GM21825 (cell line): ENCODE measurements around the gene REPS2.
"Not testable (repeated sequence)": the region's sequence is repeated elsewhere in the genome, so short reads cannot be mapped to it uniquely, and the experiment has no call there.

Experiments
- ATAC-seq: cut with Tn5 transposase; IDR thresholded peaks from one replicate; pipeline ENCODE4 v1.9.1; 2021; ENCODE audit warnings: mild to moderate bottlenecking, moderate library complexity; ENCODE audit not compliant: unreplicated experiment

REPS2 gene

GRCh38 chrX:16962661-16963060 is 16.2 kb downstream of the REPS2 start:
- ATAC-seq: not testable (repeated sequence)

GRCh38 chrX:16963216-16963615 is 16.8 kb downstream of the REPS2 start:
- ATAC-seq: no peak

- not testable (repeated sequence) for ATAC-seq
Measured at GRCh38 chrX:16964976-16965375, 18.5 kb downstream of the REPS2 start.

GRCh38 chrX:16966752-16967448 is 20.4 kb downstream of the REPS2 start:
- ATAC-seq: no peak

- ATAC-seq: not testable (repeated sequence)
Measured at GRCh38 chrX:16968753-16969152, 22.3 kb downstream of the REPS2 start.

GRCh38 chrX:16970977-16971376 is 24.5 kb downstream of the REPS2 start:
- ATAC-seq: no peak

GRCh38 chrX:16971694-16972093 is 25.2 kb downstream of the REPS2 start:
- no peak for ATAC-seq

GRCh38 chrX:16975233-16975632 is 28.8 kb downstream of the REPS2 start:
- no peak for ATAC-seq

GRCh38 chrX:16977771-16978170 is 31.3 kb downstream of the REPS2 start:
- no peak for ATAC-seq

GRCh38 chrX:16978193-16978984 is 31.9 kb downstream of the REPS2 start:
- no peak for ATAC-seq

- no peak for ATAC-seq
Measured at GRCh38 chrX:16979226-16979625, 32.8 kb downstream of the REPS2 start.

- ATAC-seq: no peak
Measured at GRCh38 chrX:16981209-16981608, 34.8 kb downstream of the REPS2 start.

GRCh38 chrX:16981980-16982379 is 35.5 kb downstream of the REPS2 start:
- no peak for ATAC-seq

GRCh38 chrX:16983051-16983450 is 36.6 kb downstream of the REPS2 start:
- ATAC-seq: no peak

GRCh38 chrX:16985286-16985685 is 38.8 kb downstream of the REPS2 start:
- ATAC-seq: no peak

GRCh38 chrX:16986169-16986568 is 39.7 kb downstream of the REPS2 start:
- ATAC-seq: no peak

GRCh38 chrX:16989750-16990149 is 43.3 kb downstream of the REPS2 start:
- no peak for ATAC-seq

- ATAC-seq: no peak
Measured at GRCh38 chrX:16990839-16991238, 44.4 kb downstream of the REPS2 start.

GRCh38 chrX:16992445-16992844 is 46.0 kb downstream of the REPS2 start:
- ATAC-seq: no peak

GRCh38 chrX:16992951-16993350 is 46.5 kb downstream of the REPS2 start:
- ATAC-seq: no peak

GRCh38 chrX:16993791-16994318 is 47.4 kb downstream of the REPS2 start:
- ATAC-seq: no peak

- ATAC-seq: no peak
Measured at GRCh38 chrX:16994736-16995135, 48.3 kb downstream of the REPS2 start.
